IMR-90 (cell line): ENCODE results near the gene RUNX3.

Source experiments
- BHLHE40 ChIP-seq: fragments of 150-350 bp; IDR thresholded peaks from 2 replicates; pipeline ENCODE4 v1.6.1; 2016; ENCODE audit warnings: mild to moderate bottlenecking, low read depth, low read length
- CHD1 ChIP-seq: IDR thresholded peaks from 2 replicates; pipeline ENCODE4 v1.6.1; 2012; ENCODE audit warnings: low read depth, low read length, improper control_type of control experiment
- FOS ChIP-seq: fragments of 150-350 bp; IDR thresholded peaks from 2 replicates; pipeline ENCODE4 v1.6.1; 2016; ENCODE audit warnings: low read depth, low read length
- NFE2L2 ChIP-seq: fragments of 150-350 bp; IDR thresholded peaks from 2 replicates; pipeline ENCODE4 v1.6.1; 2016; ENCODE audit warnings: low read depth, mild to moderate bottlenecking, low read length
- POLR2A ChIP-seq: IDR thresholded peaks from 2 replicates; pipeline ENCODE4 v1.6.1; 2012; ENCODE audit warnings: mild to moderate bottlenecking, low read depth, low read length
- RAD21 ChIP-seq: IDR thresholded peaks from 2 replicates; pipeline ENCODE4 v1.6.1; 2012; ENCODE audit warnings: low read length, improper control_type of control experiment
- RCOR1 ChIP-seq: IDR thresholded peaks from 2 replicates; pipeline ENCODE4 v1.6.1; 2012; ENCODE audit warnings: mild to moderate bottlenecking, low read length, improper control_type of control experiment; ENCODE audit not compliant: insufficient replicate concordance
- SMC3 ChIP-seq: fragments of 150-350 bp; IDR thresholded peaks from 2 replicates; pipeline ENCODE4 v1.6.1; 2016; ENCODE audit warnings: low read depth, mild to moderate bottlenecking, antibody characterized with exemption, low read length, moderate library complexity
- TF ChIP-seq, protein P1 (sequence below): conservative IDR thresholded peaks from 2 replicates; pipeline ENCODE4 v1.5.1; 2012; ENCODE audit warnings: mild to moderate bottlenecking, low read depth, low read length, improper control_type of control experiment
- TF ChIP-seq, protein P2 (sequence below): fragments of 150-350 bp; IDR thresholded peaks from 2 replicates; pipeline ENCODE4 v1.6.1; 2016; ENCODE audit warnings: low read depth, mild to moderate bottlenecking, low read length, moderate library complexity, borderline replicate concordance
- TF ChIP-seq, protein P3 (sequence below): fragments of 150-350 bp; IDR thresholded peaks from 2 replicates; pipeline ENCODE4 v1.6.1; 2017; ENCODE audit warnings: mild to moderate bottlenecking, antibody characterized with exemption, low read length, low read depth

DNA sequence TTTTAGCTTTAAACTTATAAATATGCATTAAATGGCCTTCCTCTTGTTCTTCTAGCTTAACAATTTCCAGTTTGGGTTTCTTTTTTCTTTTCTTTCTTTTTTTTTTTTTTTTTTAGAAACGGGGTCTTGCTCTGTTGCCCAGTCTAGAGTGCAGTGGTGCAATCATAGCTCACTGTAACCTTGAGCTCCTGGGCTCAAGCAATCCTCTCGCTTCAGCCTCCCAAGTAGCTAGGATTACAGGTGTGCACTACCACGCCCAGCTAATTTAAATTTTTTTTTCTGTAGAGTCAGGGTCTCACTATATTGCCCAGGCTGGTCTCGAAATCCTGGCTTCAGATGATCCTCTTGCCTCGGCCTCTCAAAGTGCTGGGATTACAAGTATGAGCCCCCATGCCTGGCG lies 37.9 kb upstream of the RUNX3 start:
- TF ChIP-seq, protein P1, sequence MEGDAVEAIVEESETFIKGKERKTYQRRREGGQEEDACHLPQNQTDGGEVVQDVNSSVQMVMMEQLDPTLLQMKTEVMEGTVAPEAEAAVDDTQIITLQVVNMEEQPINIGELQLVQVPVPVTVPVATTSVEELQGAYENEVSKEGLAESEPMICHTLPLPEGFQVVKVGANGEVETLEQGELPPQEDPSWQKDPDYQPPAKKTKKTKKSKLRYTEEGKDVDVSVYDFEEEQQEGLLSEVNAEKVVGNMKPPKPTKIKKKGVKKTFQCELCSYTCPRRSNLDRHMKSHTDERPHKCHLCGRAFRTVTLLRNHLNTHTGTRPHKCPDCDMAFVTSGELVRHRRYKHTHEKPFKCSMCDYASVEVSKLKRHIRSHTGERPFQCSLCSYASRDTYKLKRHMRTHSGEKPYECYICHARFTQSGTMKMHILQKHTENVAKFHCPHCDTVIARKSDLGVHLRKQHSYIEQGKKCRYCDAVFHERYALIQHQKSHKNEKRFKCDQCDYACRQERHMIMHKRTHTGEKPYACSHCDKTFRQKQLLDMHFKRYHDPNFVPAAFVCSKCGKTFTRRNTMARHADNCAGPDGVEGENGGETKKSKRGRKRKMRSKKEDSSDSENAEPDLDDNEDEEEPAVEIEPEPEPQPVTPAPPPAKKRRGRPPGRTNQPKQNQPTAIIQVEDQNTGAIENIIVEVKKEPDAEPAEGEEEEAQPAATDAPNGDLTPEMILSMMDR = no peak
- no peak for TF ChIP-seq POLR2A
- no peak for TF ChIP-seq CHD1
- no peak for TF ChIP-seq BHLHE40
- TF ChIP-seq FOS = no peak
- TF ChIP-seq NFE2L2 = no peak
- TF ChIP-seq RCOR1 = no peak
- TF ChIP-seq, protein P2, sequence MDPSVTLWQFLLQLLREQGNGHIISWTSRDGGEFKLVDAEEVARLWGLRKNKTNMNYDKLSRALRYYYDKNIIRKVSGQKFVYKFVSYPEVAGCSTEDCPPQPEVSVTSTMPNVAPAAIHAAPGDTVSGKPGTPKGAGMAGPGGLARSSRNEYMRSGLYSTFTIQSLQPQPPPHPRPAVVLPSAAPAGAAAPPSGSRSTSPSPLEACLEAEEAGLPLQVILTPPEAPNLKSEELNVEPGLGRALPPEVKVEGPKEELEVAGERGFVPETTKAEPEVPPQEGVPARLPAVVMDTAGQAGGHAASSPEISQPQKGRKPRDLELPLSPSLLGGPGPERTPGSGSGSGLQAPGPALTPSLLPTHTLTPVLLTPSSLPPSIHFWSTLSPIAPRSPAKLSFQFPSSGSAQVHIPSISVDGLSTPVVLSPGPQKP = no peak
- TF ChIP-seq, protein P3, sequence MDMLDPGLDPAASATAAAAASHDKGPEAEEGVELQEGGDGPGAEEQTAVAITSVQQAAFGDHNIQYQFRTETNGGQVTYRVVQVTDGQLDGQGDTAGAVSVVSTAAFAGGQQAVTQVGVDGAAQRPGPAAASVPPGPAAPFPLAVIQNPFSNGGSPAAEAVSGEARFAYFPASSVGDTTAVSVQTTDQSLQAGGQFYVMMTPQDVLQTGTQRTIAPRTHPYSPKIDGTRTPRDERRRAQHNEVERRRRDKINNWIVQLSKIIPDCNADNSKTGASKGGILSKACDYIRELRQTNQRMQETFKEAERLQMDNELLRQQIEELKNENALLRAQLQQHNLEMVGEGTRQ = no peak
- TF ChIP-seq SMC3 = no peak
- TF ChIP-seq RAD21 = no peak
